Measurements from ENCODE around the gene SLC25A24.

SLC25A24 gene

GRCh38 chr1:108201687-108202086 lies 1.5 kb upstream of the SLC25A24 start:
- H3K27ac ChIP-seq (replicated peaks) = no peak overlapping the region
- H3K27me3 ChIP-seq (ENCODE audit: insufficient read depth, poor library complexity, severe bottlenecking) = no peaks in the 10 kb centered on the region
- DNase-seq (ENCODE audit: low read depth in 1 of 2, low spot score in 1 of 2) = no peak
- H3K4me3 ChIP-seq (replicated peaks; ENCODE audit: insufficient read depth, low read length) = no peak overlapping the region
- TF ChIP-seq POLR2AphosphoS5 (IDR thresholded peaks at IDR 0.05; ENCODE audit: low read depth) (no peak), REST (IDR thresholded peaks at IDR 0.05; ENCODE audit: insufficient replicate concordance, low read depth) (no peak), CTCF (IDR thresholded peaks at IDR 0.05; ENCODE audit: insufficient read depth, low read length) (no peak), SPI1 (IDR thresholded peaks at IDR 0.05; ENCODE audit: borderline replicate concordance, low read depth) (no peak), GABPA (IDR thresholded peaks at IDR 0.05; ENCODE audit: low read depth) (no peak)

- TF ChIP-seq CTCF (IDR thresholded peaks at IDR 0.05; ENCODE audit: insufficient read depth, low read length) (no peak), SPI1 (IDR thresholded peaks at IDR 0.05; ENCODE audit: borderline replicate concordance, low read depth) (no peak)
- DNase-seq (ENCODE audit: low read depth in 1 of 2, low spot score in 1 of 2) = peak; percentile 41 to 65
- Histone ChIP-seq H3K27me3 (ENCODE audit: insufficient read depth, poor library complexity, severe bottlenecking) (no peaks in the 10 kb centered on the region), H3K27ac (replicated peaks) (peak overlapping the region; percentile 49), H3K4me3 (replicated peaks; ENCODE audit: insufficient read depth, low read length) (peak overlapping the region; percentile 94)
These were observed 526 bp upstream of the SLC25A24 start for GRCh38 chr1:108200687-108201051.

GRCh38 chr1:108199201-108199691 lies 897 bp downstream of the SLC25A24 start:
- TF ChIP-seq SPI1 (IDR thresholded peaks at IDR 0.05; ENCODE audit: borderline replicate concordance, low read depth) = no peak
- H3K4me3 ChIP-seq (replicated peaks; ENCODE audit: insufficient read depth, low read length) = peak overlapping the region; percentile 94
- H3K27ac ChIP-seq (replicated peaks) = peak overlapping the region; percentile 71
- DNase-seq (ENCODE audit: low read depth in 1 of 2, low spot score in 1 of 2) = no peak
- H3K27me3 ChIP-seq (ENCODE audit: insufficient read depth, poor library complexity, severe bottlenecking) = no peaks in the 10 kb centered on the region

GRCh38 chr1:108194051-108194450 lies 6.1 kb downstream of the SLC25A24 start:
- no peak for DNase-seq (ENCODE audit: low read depth in 1 of 2, low spot score in 1 of 2)
- H3K4me3 ChIP-seq (replicated peaks; ENCODE audit: insufficient read depth, low read length) = no peak overlapping the region
- H3K27me3 ChIP-seq (ENCODE audit: insufficient read depth, poor library complexity, severe bottlenecking) = no peaks in the 10 kb centered on the region
- TF ChIP-seq POLR2AphosphoS5 (IDR thresholded peaks at IDR 0.05; ENCODE audit: low read depth) = no peak
- TF ChIP-seq SPI1 (IDR thresholded peaks at IDR 0.05; ENCODE audit: borderline replicate concordance, low read depth) = no peak
- no peak for TF ChIP-seq REST (IDR thresholded peaks at IDR 0.05; ENCODE audit: insufficient replicate concordance, low read depth)
- TF ChIP-seq CTCF (IDR thresholded peaks at IDR 0.05; ENCODE audit: insufficient read depth, low read length) = no peak
- TF ChIP-seq GABPA (IDR thresholded peaks at IDR 0.05; ENCODE audit: low read depth) = no peak
- H3K27ac ChIP-seq (replicated peaks) = no peak overlapping the region

Measured in HL-60 (cell line).